ENCODE data around the gene DCAF4. TPM values are rescaled to one million over a fixed set of nuclear protein-coding genes. Genes with fewer than 3 reads are reported as not detected.

DCAF4 gene
- total RNA-seq, result 22.4 TPM

- DNase-seq, result peak; percentile 99
These were observed at the start of gene DCAF4 for GRCh38 chr14:72926292-72927028. Gene DCAF4 (plus strand): TSS chr14:72926464. CDS start chr14:72937979, 11,515 bp downstream.

GRCh38 chr14:72876710-72877063, 49.6 kb upstream of the DCAF4 start:
- no peak for DNase-seq

GRCh38 chr14:72878746-72879145, 47.5 kb upstream of the DCAF4 start:
- no peak for DNase-seq

GRCh38 chr14:72879431-72879830, 46.8 kb upstream of the DCAF4 start:
- no peak for DNase-seq

GRCh38 chr14:72880164-72880563, 46.1 kb upstream of the DCAF4 start:
- no peak for DNase-seq

GRCh38 chr14:72880820-72881219, 45.4 kb upstream of the DCAF4 start:
- DNase-seq, result no peak

- DNase-seq, result no peak
These were observed 44.7 kb upstream of the DCAF4 start for GRCh38 chr14:72881543-72881942.

- DNase-seq, result no peak
These were observed 44.2 kb upstream of the DCAF4 start for GRCh38 chr14:72882047-72882446.

- DNase-seq, result no peak
These were observed 43.8 kb upstream of the DCAF4 start for GRCh38 chr14:72882463-72882862.

GRCh38 chr14:72883109-72883508, 43.2 kb upstream of the DCAF4 start:
- DNase-seq, result no peak

GRCh38 chr14:72883961-72884360, 42.3 kb upstream of the DCAF4 start:
- no peak for DNase-seq

- DNase-seq, result no peak
These were observed 41.9 kb upstream of the DCAF4 start for GRCh38 chr14:72884386-72884785.

GRCh38 chr14:72887514-72887913, 38.8 kb upstream of the DCAF4 start:
- no peak for DNase-seq

GRCh38 chr14:72888192-72888591, 38.1 kb upstream of the DCAF4 start:
- DNase-seq, result no peak

- no peak for DNase-seq
These were observed 37.5 kb upstream of the DCAF4 start for GRCh38 chr14:72888636-72889201.

GRCh38 chr14:72889366-72889765, 36.9 kb upstream of the DCAF4 start:
- DNase-seq, result no peak

GRCh38 chr14:72891666-72892102, 34.6 kb upstream of the DCAF4 start:
- no peak for DNase-seq

GRCh38 chr14:72892103-72892878, 34.0 kb upstream of the DCAF4 start:
- peak; percentile 13 for DNase-seq

GRCh38 chr14:72892879-72893635, 33.2 kb upstream of the DCAF4 start:
- peak; percentile 20 for DNase-seq

GRCh38 chr14:72893636-72894322, 32.5 kb upstream of the DCAF4 start, which contains the start of gene DPF3:
Gene DPF3 (minus strand): TSS chr14:72894101. CDS start chr14:72894088, 13 bp downstream.
- peak; percentile 97 for DNase-seq

- DNase-seq, result no peak
These were observed 32.0 kb upstream of the DCAF4 start for GRCh38 chr14:72894323-72894622.
